ENCODE measurements around the gene CYP46A1.
"Not testable (repeated sequence)": the region's sequence is repeated elsewhere in the genome, so short reads cannot be mapped to it uniquely, and the experiment has no call there.

The CYP46A1 gene

GRCh38 chr14:99658218-99658845 lies 25.8 kb upstream of the CYP46A1 start:
- no peak for DNase-seq

DNA sequence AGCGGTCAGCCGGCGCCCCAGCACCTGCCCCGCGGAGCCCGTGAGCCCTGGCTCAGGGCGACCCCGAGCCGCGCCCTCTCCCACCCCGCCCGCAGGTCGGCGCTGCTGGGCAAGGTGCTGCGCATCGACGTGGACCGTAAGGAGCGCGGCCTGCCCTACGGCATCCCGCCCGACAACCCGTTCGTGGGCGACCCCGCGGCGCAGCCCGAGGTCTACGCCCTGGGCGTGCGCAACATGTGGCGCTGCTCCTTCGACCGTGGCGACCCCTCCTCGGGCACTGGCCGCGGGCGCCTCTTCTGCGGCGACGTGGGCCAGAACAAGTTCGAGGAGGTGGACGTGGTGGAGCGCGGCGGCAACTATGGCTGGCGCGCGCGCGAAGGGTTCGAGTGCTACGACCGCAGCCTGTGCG lies 24.8 kb upstream of the CYP46A1 start:
- no peak for DNase-seq

DNA sequence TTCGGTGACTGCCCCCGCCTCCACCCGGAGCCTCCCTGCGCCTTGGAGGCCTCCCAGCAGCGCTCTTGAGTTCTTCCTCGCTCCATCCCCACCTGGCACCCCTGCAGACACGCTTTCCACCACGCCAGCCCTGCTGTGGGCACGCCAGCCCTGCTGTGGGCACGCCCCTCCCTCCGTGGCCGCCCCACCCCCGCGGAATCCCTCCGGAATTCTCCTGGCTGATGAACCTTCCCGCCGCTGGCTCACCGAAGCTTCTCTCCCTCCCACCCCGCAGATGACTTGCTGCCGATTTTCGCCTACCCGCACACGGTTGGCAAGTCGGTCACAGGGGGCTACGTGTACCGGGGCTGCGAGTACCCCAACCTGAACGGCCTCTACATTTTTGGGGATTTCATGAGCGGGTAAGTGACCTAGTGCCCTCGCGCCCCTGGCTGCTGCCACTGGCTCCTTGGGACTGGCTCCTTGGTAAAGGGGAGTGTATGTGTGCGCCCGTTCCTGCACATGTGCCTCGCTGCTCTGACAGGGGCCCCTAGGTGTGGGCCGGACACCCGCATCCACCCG lies 24.0 kb upstream of the CYP46A1 start:
- DNase-seq, result no peak

DNA sequence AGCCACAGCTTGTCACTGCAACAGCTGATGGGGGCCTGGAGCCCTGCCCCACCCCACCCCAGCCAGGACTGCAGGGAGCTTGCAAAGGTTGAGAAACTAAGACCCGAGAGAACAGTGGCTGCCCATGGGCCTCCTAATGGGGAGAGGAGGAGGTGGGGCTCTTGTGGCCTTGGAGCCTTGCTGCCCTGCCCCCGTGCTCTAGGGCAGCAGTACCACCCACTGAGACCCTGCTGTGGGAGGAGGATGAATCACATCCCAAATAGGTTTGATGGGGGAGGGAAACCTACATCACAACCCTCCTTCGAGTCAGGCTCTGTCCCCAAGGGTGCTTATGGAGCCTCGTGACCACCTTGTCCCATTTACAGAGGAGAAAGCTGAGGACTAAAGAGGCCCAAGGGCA lies 23.3 kb upstream of the CYP46A1 start:
- no peak for DNase-seq

DNA sequence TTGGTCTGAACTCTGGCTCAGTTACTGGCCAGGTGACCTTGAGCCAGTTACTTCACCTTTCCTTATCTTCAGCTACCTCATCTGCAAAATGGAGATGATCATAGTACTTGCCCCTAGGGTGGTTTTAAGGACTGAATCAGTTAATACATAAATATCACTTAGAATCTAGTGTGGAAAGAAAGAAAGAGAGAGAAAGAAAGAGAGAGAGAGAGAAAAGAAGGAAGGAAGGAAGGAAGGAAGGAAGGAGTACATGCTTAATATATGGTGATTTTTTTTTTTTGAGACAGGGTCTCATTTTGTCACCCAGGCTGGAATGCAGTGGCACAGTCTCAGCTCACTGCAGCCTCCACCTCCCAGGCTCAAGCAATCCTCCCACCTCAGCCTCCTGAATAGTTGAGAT lies 22.9 kb upstream of the CYP46A1 start:
- not testable (repeated sequence) for DNase-seq

DNA sequence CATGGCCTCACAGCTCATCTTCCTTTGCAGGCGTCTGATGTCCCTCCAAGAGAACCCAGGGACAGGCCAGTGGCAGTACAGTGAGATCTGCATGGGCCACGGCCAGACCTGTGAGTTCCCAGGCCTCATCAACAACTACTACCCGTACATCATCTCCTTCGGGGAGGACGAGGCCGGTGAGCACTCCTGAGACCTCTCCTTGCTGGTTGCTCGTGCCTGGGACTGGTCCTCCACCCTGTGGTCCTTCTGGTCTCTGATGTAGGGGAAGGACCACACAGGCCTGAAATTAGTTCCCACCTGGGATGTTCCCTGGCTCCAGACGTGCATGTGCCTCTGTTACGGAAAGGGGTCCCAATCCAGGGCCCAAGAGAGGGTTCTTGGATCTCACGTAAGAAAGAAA lies 21.3 kb upstream of the CYP46A1 start:
- DNase-seq, result no peak

DNA sequence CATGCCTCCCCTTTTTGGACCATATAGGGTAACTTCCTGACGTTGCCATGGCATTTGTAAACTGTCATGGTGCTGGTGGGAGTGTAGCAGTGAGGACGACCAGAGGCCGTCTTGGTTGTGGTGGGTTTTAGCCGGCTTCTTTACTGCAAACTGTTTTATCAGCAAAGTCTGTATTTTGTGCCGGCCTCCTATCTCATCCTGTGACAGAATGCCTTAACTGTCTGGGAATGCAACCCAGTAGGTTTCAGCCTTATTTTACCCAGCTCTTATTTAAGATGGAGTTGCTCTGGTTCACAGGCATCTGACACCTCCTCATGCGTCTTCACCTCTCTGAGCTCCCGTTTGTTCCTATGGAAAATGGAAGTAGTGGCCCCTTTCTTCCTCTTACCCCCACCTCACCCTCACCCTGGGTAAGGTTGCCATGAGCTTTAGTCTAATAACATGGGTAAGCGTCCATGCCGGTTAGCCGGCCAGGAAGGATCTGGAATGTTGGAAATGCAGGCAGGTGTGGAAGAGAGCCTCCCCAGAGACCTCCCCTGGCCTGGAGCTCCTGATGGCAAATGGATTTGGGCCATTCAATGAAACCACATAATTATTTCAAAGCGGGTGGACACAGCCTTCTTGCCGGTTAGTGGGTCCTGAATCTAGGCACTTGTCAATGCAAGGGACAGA lies 20.6 kb upstream of the CYP46A1 start:
- DNase-seq, result no peak

DNA sequence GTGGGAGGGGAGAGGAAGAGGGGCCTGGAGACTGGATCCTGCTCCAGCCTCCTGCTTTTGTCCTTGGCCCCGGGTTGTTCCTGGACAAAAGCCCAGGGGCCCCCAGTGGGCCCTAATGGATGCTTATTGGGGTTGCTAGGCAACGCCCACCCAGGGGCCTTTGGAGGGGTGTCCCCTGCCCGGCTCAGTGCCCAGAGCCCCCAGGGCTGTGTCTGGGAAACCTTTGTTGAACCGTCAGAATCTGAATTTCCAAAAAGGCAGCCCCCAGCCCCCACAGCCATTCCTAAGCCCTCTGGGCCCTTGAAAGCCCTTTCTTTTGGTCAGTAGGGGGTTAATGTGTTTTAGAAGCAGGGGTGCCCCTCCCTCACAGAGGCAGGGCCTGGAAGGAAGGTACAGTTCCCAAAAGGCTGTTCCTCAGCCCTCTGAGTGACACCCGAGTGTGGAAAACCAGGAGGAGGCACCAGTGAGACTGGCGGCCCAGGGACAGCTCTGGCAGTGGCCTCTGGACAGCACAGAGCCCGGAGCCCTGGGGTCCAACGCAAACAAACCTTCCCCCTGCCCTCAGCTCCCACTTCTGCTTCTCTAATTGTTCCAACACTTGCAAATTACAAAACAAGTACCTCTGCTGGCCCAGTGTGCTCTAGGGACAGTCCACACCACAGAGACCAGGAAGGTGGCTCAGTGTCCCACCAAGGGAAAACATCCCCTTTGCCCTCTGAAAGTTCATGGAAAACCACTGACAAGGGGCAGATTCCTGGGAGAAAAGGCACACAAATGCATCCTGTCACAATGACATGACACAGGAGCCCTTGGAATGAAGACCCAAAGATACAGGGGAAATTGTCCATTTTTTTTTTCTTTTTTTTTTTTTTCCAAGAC lies 19.8 kb upstream of the CYP46A1 start:
- DNase-seq, result no peak

- DNase-seq, result no peak
Measured at GRCh38 chr14:99664937-99665273, 19.2 kb upstream of the CYP46A1 start.

DNA sequence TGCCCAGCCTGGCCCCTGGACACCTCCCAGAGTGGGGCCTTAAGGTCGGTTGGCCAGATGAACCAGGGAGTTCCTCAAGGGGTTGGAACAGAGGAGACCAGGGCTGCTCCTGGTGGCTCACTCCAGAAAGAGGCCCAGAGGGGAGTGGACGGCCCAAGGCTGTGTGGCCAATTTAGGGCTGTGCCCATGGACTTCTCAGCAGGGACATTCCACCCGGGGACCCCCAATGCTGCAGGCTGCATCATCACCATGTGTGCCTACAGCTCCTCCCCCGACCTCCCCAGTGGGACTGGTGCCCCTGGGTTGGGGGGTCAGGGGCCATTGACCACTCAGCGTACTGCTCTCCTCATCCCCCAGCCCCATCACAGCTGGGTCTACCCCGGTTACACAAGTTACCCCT lies 17.6 kb upstream of the CYP46A1 start:
- DNase-seq, result no peak

- no peak for DNase-seq
Measured at GRCh38 chr14:99667045-99667444, 17.1 kb upstream of the CYP46A1 start.

- DNase-seq, result no peak
Measured at GRCh38 chr14:99667821-99668220, 16.3 kb upstream of the CYP46A1 start.

GRCh38 chr14:99668307-99669295 lies 15.5 kb upstream of the CYP46A1 start:
- DNase-seq, result no peak

GRCh38 chr14:99670361-99671234 lies 13.5 kb upstream of the CYP46A1 start:
- DNase-seq, result no peak

DNA sequence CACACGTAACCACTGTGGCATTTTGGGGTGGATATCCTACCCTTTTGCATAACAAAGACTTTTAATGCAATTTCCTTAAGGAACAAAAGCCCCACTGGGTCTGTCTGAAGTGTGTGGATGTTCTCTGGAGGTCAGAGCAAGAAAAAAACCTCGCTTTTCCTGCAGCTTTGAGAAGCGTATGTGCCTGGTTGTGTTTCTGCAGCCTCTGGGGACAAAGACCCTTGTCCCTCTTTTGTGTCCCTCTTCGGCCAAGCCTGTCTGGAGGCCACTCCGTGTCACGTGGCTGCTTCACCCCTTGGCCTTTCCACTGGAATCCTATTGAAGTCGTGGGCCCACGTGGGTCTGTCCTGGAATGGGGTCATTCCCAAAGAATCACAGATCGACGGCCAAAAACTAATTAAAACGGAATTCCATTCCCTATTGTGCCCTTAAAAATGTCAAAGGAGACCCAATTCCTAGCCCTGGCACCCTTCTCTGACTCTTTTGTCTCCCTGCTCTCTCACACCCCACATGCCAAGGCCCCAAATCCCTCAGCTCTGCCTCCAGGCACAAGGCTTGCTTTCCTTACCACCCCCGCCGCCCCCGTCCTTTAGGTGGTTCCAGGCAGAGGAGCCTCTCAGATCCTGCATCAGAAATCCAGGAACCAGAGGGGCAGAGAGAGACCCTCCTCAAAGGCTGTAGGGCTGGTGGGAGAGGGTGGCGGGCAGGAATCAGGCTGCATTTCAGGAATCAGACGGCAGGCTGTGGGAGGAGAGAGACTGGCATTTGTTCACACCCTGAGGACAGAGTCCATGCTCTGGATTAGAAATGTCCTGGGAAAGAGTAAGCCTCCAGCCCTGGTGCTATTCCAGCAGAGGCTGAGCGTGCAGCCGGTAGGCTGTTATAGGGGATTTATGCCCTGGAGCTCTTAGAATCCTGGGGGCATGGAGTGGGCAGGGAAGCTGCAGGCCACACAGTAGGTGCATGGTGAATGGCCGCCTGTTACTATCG lies 12.6 kb upstream of the CYP46A1 start:
- no peak for DNase-seq

GRCh38 chr14:99672506-99673304 lies 11.4 kb upstream of the CYP46A1 start:
- no peak for DNase-seq

GRCh38 chr14:99673305-99674063 lies 10.6 kb upstream of the CYP46A1 start:
- DNase-seq, result no peak

- DNase-seq, result no peak
Measured at GRCh38 chr14:99674064-99674650, 9.9 kb upstream of the CYP46A1 start.
